ENCODE results near the gene DUS1L. TPM values are rescaled to one million over a fixed set of nuclear protein-coding genes. Genes with fewer than 3 reads are reported as not detected.
A peak's percentile ranks its signal among the peaks of the same experiment; 100 is the strongest.

Gene DUS1L
- total RNA-seq, 1 donor from 2014 or later, result 73.3 TPM

GRCh38 chr17:82072827-82073226 is 7.2 kb upstream of the DUS1L start:
- H3K4me3 Mint-ChIP-seq (ENCODE audit: unreplicated experiment), result no peak overlapping the region
- no peak overlapping the region for H3K27ac Mint-ChIP-seq (ENCODE audit: unreplicated experiment)
- TF ChIP-seq CTCF (IDR thresholded peaks at IDR 0.05), result no peak
- no peaks in the 10 kb centered on the region for H3K9me3 Mint-ChIP-seq (ENCODE audit: unreplicated experiment)
- no peaks in the 10 kb centered on the region for H3K4me1 Mint-ChIP-seq (ENCODE audit: unreplicated experiment)
- no peak for DNase-seq (ENCODE audit: extremely low spot score, unreplicated experiment)
- no peaks in the 10 kb centered on the region for H3K36me3 Mint-ChIP-seq (ENCODE audit: unreplicated experiment)
- no peaks in the 10 kb centered on the region for H3K27me3 Mint-ChIP-seq (ENCODE audit: unreplicated experiment)

GRCh38 chr17:82070611-82071010 is 5.0 kb upstream of the DUS1L start:
- TF ChIP-seq CTCF (IDR thresholded peaks at IDR 0.05), result no peak
- Mint-ChIP-seq H3K36me3 (ENCODE audit: unreplicated experiment) (no peaks in the 10 kb centered on the region), H3K4me3 (ENCODE audit: unreplicated experiment) (no peak overlapping the region), H3K9me3 (ENCODE audit: unreplicated experiment) (no peaks in the 10 kb centered on the region), H3K4me1 (ENCODE audit: unreplicated experiment) (no peaks in the 10 kb centered on the region), H3K27me3 (ENCODE audit: unreplicated experiment) (no peaks in the 10 kb centered on the region), H3K27ac (ENCODE audit: unreplicated experiment) (no peak overlapping the region)
- no peak for DNase-seq (ENCODE audit: extremely low spot score, unreplicated experiment)

GRCh38 chr17:82065193-82065637 is 389 bp downstream of the DUS1L start:
- Mint-ChIP-seq H3K27ac (ENCODE audit: unreplicated experiment) (no peak overlapping the region), H3K4me3 (ENCODE audit: unreplicated experiment) (peak overlapping the region; percentile 63), H3K9me3 (ENCODE audit: unreplicated experiment) (no peaks in the 10 kb centered on the region), H3K27me3 (ENCODE audit: unreplicated experiment) (no peaks in the 10 kb centered on the region), H3K4me1 (ENCODE audit: unreplicated experiment) (peaks cover 7% of the 10 kb centered on the region), H3K36me3 (ENCODE audit: unreplicated experiment) (peaks cover 2% of the 10 kb centered on the region)
- DNase-seq (ENCODE audit: extremely low spot score, unreplicated experiment), result no peak
- no peak for TF ChIP-seq CTCF (IDR thresholded peaks at IDR 0.05)

GRCh38 chr17:82064433-82065192 is 991 bp downstream of the DUS1L start:
- Mint-ChIP-seq H3K27ac (ENCODE audit: unreplicated experiment) (no peak overlapping the region), H3K4me3 (ENCODE audit: unreplicated experiment) (peak overlapping the region; percentile 63), H3K27me3 (ENCODE audit: unreplicated experiment) (no peaks in the 10 kb centered on the region), H3K36me3 (ENCODE audit: unreplicated experiment) (peaks cover 5% of the 10 kb centered on the region), H3K4me1 (ENCODE audit: unreplicated experiment) (peaks cover 7% of the 10 kb centered on the region), H3K9me3 (ENCODE audit: unreplicated experiment) (no peaks in the 10 kb centered on the region)
- TF ChIP-seq CTCF (IDR thresholded peaks at IDR 0.05), result no peak
- DNase-seq (ENCODE audit: extremely low spot score, unreplicated experiment), result no peak

- peaks cover 5% of the 10 kb centered on the region for H3K36me3 Mint-ChIP-seq (ENCODE audit: unreplicated experiment)
- peaks cover 7% of the 10 kb centered on the region for H3K4me1 Mint-ChIP-seq (ENCODE audit: unreplicated experiment)
- peak overlapping the region; percentile 63 for H3K4me3 Mint-ChIP-seq (ENCODE audit: unreplicated experiment)
- no peaks in the 10 kb centered on the region for H3K27me3 Mint-ChIP-seq (ENCODE audit: unreplicated experiment)
- no peak for TF ChIP-seq CTCF (IDR thresholded peaks at IDR 0.05)
- no peak overlapping the region for H3K27ac Mint-ChIP-seq (ENCODE audit: unreplicated experiment)
- DNase-seq (ENCODE audit: extremely low spot score, unreplicated experiment), result no peak
- no peaks in the 10 kb centered on the region for H3K9me3 Mint-ChIP-seq (ENCODE audit: unreplicated experiment)
Observed at GRCh38 chr17:82063424-82064415, 1.9 kb downstream of the DUS1L start.
